SK-N-MC (cell line): ENCODE results near the gene SLC26A11.

Source experiments
- EZH2 ChIP-seq: fragments of 200-600 bp; sonication (generic); IDR thresholded peaks from one replicate; pipeline ENCODE4 v1.6.1; 2017; ENCODE audit warnings: antibody characterized with exemption
- FOXP2 ChIP-seq: optimal IDR thresholded peaks from 2 replicates; pipeline ENCODE3; 2011; ENCODE audit warnings: mild to moderate bottlenecking, moderate library complexity; ENCODE audit not compliant: insufficient read depth; ENCODE audit errors: extremely low read length, control extremely low read depth
- POLR2AphosphoS5 ChIP-seq: IDR thresholded peaks from 2 replicates; pipeline ENCODE4 v1.6.1; 2012; ENCODE audit warnings: mild to moderate bottlenecking, low read depth, low read length, borderline replicate concordance

GRCh38 chr17:80177986-80178595, 42.1 kb upstream of the SLC26A11 start:
- TF ChIP-seq EZH2 (no peak), POLR2AphosphoS5 (no peak), FOXP2 (no peak)
